Subcutaneous abdominal adipose tissue (tissue), 5 donors: ENCODE results near the gene AIF1.
"Not testable (repeated sequence)": the region's sequence is repeated elsewhere in the genome, so short reads cannot be mapped to it uniquely, and the experiment has no call there.

Experiments used
- H3K27ac ChIP-seq: one replicate; pipeline ENCODE4 v1.7.0; 2013; ENCODE audit warnings: low read depth, mild to moderate bottlenecking, inconsistent platforms, low read length, moderate library complexity
- H3K27me3 ChIP-seq, 5 donors: one replicate each; pipeline ENCODE4 v1.7.0; 2013; ENCODE audit warnings: low read length in 5 of 5, inconsistent platforms in 1 of 5; ENCODE audit not compliant: control insufficient read depth in 5 of 5, insufficient read depth in 4 of 5
- H3K36me3 ChIP-seq, 5 donors: one replicate each; pipeline ENCODE4 v1.7.0; 2013; ENCODE audit warnings: low read length in 5 of 5; ENCODE audit not compliant: control insufficient read depth in 5 of 5, insufficient read depth in 5 of 5
- H3K4me1 ChIP-seq, 5 donors: one replicate each; pipeline ENCODE4 v1.7.0; 2013; ENCODE audit warnings: low read length in 5 of 5, mild to moderate bottlenecking in 3 of 5, moderate library complexity in 1 of 5; ENCODE audit not compliant: control insufficient read depth in 5 of 5, insufficient read depth in 5 of 5
- H3K4me3 ChIP-seq, 5 donors: one replicate each; pipeline ENCODE4 v1.7.0; 2013; ENCODE audit warnings: low read length in 5 of 5, low read depth in 1 of 5
- H3K9ac ChIP-seq, 5 donors: one replicate each; pipeline ENCODE4 v1.7.0; 2013; ENCODE audit warnings: low read length in 5 of 5, mild to moderate bottlenecking in 4 of 5, moderate library complexity in 3 of 5
- H3K9me3 ChIP-seq, 5 donors: one replicate each; pipeline ENCODE4 v1.7.0; 2013; ENCODE audit warnings: low read length in 5 of 5; ENCODE audit not compliant: control insufficient read depth in 5 of 5
- donor health status: healthy.
- donor health status: healthy.
- donor health status: healthy.
- donor health status: healthy.
- donor health status: healthy.

The AIF1 gene

GRCh38 chr6:31590691-31591090 is 24.3 kb upstream of the AIF1 start:
- not testable (repeated sequence) for H3K36me3 ChIP-seq, H3K9ac ChIP-seq, H3K9me3 ChIP-seq, H3K27ac ChIP-seq, H3K27me3 ChIP-seq, H3K4me3 ChIP-seq
- H3K4me1 ChIP-seq, result peaks cover 0 to 30% (median 7%) of the 10 kb centered on the region in 5 donors

DNA sequence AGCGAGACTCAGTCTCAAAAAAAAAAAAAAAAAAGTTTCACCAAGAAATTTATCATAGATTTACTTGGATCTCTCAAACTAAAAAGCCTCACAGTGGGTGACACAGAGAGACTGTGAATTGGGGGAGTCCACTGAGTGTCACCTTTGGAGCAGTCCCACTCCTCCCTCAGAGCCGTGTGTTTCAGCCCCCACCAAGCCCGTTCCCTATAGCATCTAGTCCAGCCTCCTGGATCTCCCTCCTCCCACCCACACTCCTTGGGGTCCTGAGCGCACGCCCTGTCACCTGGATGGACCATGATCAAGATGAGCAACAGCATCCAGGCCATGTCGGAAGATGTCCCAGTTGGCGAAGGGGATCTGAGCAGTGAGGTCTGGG is 22.6 kb upstream of the AIF1 start:
- Histone ChIP-seq H3K9ac (no peak overlapping the region), H3K36me3 (no peaks in the 10 kb centered on the region), H3K4me3 (no peak overlapping the region)

DNA sequence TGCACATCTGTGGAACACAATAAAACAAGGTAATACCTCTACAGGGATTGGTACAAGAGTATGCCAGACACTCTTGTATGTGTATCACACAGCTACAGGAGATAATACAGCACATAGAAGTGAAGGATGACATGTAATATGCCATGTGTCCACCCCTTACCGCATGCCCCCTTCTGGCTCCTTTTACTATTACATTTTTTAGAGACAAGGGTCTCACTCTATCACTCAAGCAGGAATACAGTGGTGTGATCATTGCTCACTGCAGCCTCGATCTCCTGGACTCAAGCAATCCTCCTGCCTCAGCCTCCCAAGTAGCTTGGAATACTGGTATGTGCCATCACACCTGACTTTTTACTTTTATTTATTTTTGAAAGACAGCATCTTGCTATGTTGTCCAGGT is 18.0 kb upstream of the AIF1 start:
- Histone ChIP-seq H3K27me3 (no peaks in the 10 kb centered on the region), H3K4me1 (peaks cover 0 to 3% (median 0%) of the 10 kb centered on the region in 5 donors), H3K9me3 (no peaks in the 10 kb centered on the region), H3K27ac (no peak overlapping the region), H3K4me3 (no peak overlapping the region), H3K9ac (no peak overlapping the region), H3K36me3 (no peaks in the 10 kb centered on the region)

More for the DNA sequence above, 22.6 kb upstream of the AIF1 start:
- Histone ChIP-seq H3K9me3 (no peaks in the 10 kb centered on the region), H3K4me1 (peaks cover 0 to 13% (median 3%) of the 10 kb centered on the region in 5 donors), H3K27ac (no peak overlapping the region), H3K27me3 (no peaks in the 10 kb centered on the region)

DNA sequence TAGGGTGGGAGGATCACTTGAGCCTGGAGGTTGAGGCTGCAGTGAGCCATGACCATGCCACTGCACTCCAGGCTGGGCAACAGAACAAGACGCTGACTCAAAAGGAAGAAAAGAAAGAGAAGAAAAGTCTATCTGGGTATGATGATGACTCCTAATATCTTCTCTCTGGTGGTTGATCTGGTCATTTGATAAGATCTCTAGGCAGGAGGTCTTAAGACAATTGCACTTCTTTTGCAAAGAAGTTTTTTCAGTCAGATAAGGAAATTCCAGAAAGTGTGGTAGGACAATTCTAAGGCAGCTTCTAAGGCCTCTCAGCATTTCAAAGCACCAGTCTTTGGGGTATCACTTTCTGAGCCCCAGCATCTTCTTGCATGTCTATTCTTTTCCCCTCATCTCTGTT is 7.7 kb upstream of the AIF1 start:
- H3K9me3 ChIP-seq, result no peaks in the 10 kb centered on the region

DNA sequence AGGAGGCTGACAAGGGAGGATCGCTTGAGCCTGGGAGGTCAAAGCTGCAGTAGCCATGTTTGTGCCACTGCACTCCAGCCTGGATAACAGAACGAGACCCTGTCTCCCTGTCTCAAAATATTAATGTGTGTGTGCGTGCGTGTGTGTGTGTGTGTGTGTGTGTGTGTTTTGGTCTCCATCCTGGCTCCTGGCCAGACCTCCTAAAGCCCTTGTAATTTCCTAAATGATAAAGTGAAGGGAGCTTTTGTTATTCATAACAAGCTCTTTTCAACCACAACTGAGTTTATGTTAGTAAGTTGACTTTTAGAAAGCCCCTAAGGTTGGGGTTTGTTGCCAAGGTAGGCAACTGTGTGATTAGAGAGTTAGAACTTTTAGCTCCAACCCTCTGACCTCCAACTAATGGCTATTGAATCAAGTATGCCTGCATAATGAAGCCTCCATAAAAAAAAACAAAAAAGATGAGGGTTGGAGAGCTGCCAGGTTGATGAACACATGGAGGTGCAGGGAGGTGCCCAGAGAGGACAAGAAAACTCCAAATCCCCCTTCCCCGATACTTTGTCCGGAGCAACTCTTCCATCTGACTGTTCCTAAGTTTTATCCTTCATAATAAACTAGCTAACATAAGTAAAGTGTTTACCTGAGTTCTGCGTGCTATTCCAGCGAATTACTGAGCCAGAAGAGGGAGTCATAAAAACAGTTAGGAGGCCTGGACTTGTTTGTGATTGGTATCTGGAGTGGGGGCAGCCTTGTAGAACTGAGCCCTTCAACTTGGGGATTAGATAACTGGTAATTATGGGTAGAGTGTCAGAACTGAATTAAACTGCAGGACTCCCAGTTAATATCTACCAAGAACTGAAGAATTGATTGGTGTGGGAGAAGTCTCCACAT is 5.3 kb upstream of the AIF1 start:
- Histone ChIP-seq H3K9me3 (no peaks in the 10 kb centered on the region), H3K27ac (no peak overlapping the region), H3K27me3 (no peaks in the 10 kb centered on the region), H3K36me3 (no peaks in the 10 kb centered on the region), H3K4me3 (no peak overlapping the region), H3K9ac (no peak overlapping the region), H3K4me1 (no peaks in the 10 kb centered on the region)

More for the DNA sequence above, 7.7 kb upstream of the AIF1 start:
- H3K4me3 ChIP-seq, result no peak overlapping the region
- H3K27me3 ChIP-seq, result no peaks in the 10 kb centered on the region
- H3K9ac ChIP-seq, result no peak overlapping the region
- H3K4me1 ChIP-seq, result no peaks in the 10 kb centered on the region
- no peaks in the 10 kb centered on the region for H3K36me3 ChIP-seq
- H3K27ac ChIP-seq, result no peak overlapping the region

- Histone ChIP-seq H3K9ac (no peak overlapping the region), H3K4me3 (no peak overlapping the region), H3K27ac (no peak overlapping the region), H3K9me3 (no peaks in the 10 kb centered on the region), H3K27me3 (no peaks in the 10 kb centered on the region), H3K4me1 (peaks cover 0 to 3% (median 0%) of the 10 kb centered on the region in 5 donors), H3K36me3 (no peaks in the 10 kb centered on the region)
Measured at GRCh38 chr6:31610968-31611367, 4.1 kb upstream of the AIF1 start.

GRCh38 chr6:31614075-31614619 is 887 bp upstream of the AIF1 start:
- Histone ChIP-seq H3K9me3 (no peaks in the 10 kb centered on the region), H3K36me3 (no peaks in the 10 kb centered on the region), H3K4me1 (peaks cover 0 to 14% (median 0%) of the 10 kb centered on the region in 5 donors), H3K27ac (no peak overlapping the region), H3K9ac (no peak overlapping the region), H3K4me3 (no peak overlapping the region), H3K27me3 (no peaks in the 10 kb centered on the region)

DNA sequence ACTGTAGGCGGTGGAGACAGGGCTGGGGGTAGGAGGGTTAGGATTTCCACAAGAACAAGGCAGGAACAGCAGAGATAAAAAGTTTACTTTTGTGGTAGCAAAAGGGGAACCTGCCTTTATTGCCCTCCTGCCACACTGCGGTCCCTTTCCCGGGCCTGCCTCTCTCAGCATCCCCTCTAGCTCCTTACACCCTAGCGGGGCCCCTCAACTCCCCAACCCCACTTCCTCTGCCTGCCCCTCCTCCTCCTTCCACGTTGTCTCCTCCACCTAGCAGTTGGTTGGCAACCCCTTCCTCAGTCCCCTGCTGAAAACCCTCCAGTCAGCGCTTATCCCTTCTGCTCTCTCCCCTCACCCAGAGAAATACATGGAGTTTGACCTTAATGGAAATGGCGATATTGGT is 714 bp downstream of the AIF1 start:
- H3K9ac ChIP-seq, result peak overlapping the region in 3 of 5 donors; percentile 26 to 47 (median 37)

DNA sequence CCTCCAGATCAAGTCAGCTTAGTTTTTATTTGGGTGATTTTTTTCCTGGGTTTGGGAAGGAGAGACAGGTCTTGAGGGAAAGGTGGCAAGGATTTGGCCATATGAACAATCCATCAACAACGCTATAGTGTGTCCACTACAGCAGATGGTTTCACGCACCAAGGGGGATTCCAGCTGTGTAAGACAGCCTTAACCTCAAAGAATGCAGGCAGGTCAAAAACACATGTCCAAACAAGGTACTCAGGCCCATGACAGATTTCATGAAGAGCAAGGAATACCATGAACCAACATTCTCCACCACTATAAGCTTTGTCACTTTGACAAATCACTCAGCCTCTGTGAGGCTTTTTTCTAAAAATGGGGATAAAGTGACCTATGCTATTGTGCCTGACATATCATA is 2.0 kb downstream of the AIF1 start:
- Histone ChIP-seq H3K4me1 (peaks cover 0 to 30% (median 14%) of the 10 kb centered on the region in 5 donors), H3K4me3 (no peak overlapping the region), H3K9me3 (no peaks in the 10 kb centered on the region), H3K27me3 (no peaks in the 10 kb centered on the region), H3K36me3 (no peaks in the 10 kb centered on the region), H3K9ac (no peak overlapping the region), H3K27ac (no peak overlapping the region)

More for the DNA sequence above, 714 bp downstream of the AIF1 start:
- no peaks in the 10 kb centered on the region for H3K27me3 ChIP-seq
- peak overlapping the region; percentile 17 to 47 (median 44) for H3K4me3 ChIP-seq
- no peaks in the 10 kb centered on the region for H3K36me3 ChIP-seq
- no peaks in the 10 kb centered on the region for H3K9me3 ChIP-seq
- H3K27ac ChIP-seq, result no peak overlapping the region
- peaks cover 0 to 18% (median 3%) of the 10 kb centered on the region in 5 donors for H3K4me1 ChIP-seq

GRCh38 chr6:31619805-31620585 is 5.0 kb downstream of the AIF1 start:
- peaks cover 0 to 18% (median 15%) of the 10 kb centered on the region in 5 donors for H3K36me3 ChIP-seq
- peaks cover 0 to 38% (median 27%) of the 10 kb centered on the region in 5 donors for H3K4me1 ChIP-seq
- H3K27me3 ChIP-seq, result no peaks in the 10 kb centered on the region
- no peaks in the 10 kb centered on the region for H3K9me3 ChIP-seq
- peak overlapping the region; percentile 16 to 88 (median 80) for H3K9ac ChIP-seq
- H3K4me3 ChIP-seq, result peak overlapping the region; percentile 56 to 93 (median 86)
- peak overlapping the region; percentile 95 for H3K27ac ChIP-seq
